Spinal cord (tissue), 10 donors: ENCODE results near the gene CENPO. TPM values are rescaled to one million over a fixed set of nuclear protein-coding genes. Genes with fewer than 3 reads are reported as not detected.
"Not testable (repeated sequence)": the region's sequence is repeated elsewhere in the genome, so short reads cannot be mapped to it uniquely, and the experiment has no call there.

ENCODE experiments used
- DNase-seq, 6 donors: peaks; one replicate each; pipeline versions ENCODE4 v3.0.0 to v3.0.0-alpha.2; 2013 to 2015; ENCODE audit warnings: low spot score in 6 of 6, low read depth in 4 of 6
- H3K27ac ChIP-seq: one replicate; pipeline ENCODE4 v1.5.1; 2013; ENCODE audit warnings: low read depth, low read length, control low read depth
- H3K27me3 ChIP-seq: one replicate; pipeline ENCODE4 v1.6.1; 2013; ENCODE audit warnings: low read length; ENCODE audit not compliant: control insufficient read depth, insufficient read depth
- H3K36me3 ChIP-seq: one replicate; pipeline ENCODE4 v1.6.1; 2013; ENCODE audit warnings: low read length; ENCODE audit not compliant: control insufficient read depth, insufficient read depth
- H3K4me1 ChIP-seq: one replicate; pipeline ENCODE4 v1.6.1; 2013; ENCODE audit warnings: low read length; ENCODE audit not compliant: control insufficient read depth, insufficient read depth
- H3K4me3 ChIP-seq: one replicate; pipeline ENCODE4 v1.5.1; 2013; ENCODE audit warnings: low read depth, low read length, control low read depth
- H3K9me3 ChIP-seq: one replicate; pipeline ENCODE4 v1.6.1; 2013; ENCODE audit warnings: low read length; ENCODE audit not compliant: control insufficient read depth, insufficient read depth
- WGBS: methylation state at CpG from one replicate; pipeline ENCODE4 v1.1.5; 2013; ENCODE audit warnings: missing lambda C conversion rate; ENCODE audit not compliant: insufficient coverage; 5-methylcytosine and 5-hydroxymethylcytosine counted together
- polyA plus RNA-seq, 2 donors: library from polyadenylated mRNA; unstranded; fragments of 120-200 nt; gene quantifications; one replicate each; pipeline ENCODE4 v1.2.1, GENCODE V29; 2013; ENCODE audit not compliant: insufficient read length in 2 of 2
- total RNA-seq, 2 donors: library from RNA; depleted of rRNA in 1 of 2; stranded (reverse); fragments of 120-200 nt in 1 of 2; fragments of >200 nt in 1 of 2; gene quantifications; one replicate each; pipeline versions ENCODE4 v1.2.3 to v1.2.4, GENCODE V29; 2013 to 2014
- donor health status: healthy.

The CENPO gene
- total and polyA plus RNA-seq, 4 donors, result 12.7 to 24.0 (median 18.1) TPM

DNA sequence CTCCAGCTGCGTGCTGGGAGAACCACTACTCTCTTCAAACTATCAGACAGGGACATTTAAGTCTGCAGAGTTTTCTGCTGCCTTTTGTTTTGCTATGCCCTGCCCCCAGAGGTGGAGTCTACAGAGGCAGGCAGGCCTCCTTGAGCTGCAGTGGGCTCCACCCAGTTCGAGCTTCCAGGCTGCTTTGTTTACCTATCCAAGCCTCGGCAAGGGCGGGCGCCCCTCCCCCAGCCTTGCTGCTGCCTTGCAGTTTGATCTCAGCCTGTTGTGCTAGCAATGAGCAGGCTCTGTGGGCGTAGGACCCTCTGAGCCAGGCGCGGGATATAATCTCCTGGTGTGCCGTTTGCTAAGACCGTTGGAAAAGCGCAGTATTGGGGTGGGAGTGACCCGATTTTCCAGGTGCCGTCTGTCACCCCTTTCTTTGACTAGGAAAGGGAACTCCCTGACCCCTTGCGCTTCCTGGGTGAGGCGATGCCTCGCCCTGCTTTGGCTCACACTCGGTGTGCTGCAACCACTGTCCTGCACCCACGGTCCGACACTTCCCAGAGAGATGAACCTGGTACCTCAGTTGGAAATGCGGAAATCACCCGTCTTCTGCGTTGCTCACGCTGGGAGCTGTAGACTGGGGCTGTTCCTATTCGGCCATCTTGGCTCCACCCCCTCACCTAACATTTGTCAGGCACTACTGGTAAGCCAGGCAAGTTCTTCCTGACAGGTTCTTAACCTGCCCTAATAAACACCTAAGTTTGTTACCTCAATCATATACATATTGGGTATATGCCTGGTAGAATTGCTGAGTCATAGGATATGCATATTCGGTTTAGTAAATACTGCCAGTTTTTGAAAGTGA is 12.8 kb downstream of the CENPO start:
- not testable (repeated sequence) for H3K4me3 ChIP-seq, H3K36me3 ChIP-seq, H3K27ac ChIP-seq, DNase-seq, H3K9me3 ChIP-seq, H3K27me3 ChIP-seq, H3K4me1 ChIP-seq
- 93% methylated on average over 20 of the region's 25 CpGs for WGBS

DNA sequence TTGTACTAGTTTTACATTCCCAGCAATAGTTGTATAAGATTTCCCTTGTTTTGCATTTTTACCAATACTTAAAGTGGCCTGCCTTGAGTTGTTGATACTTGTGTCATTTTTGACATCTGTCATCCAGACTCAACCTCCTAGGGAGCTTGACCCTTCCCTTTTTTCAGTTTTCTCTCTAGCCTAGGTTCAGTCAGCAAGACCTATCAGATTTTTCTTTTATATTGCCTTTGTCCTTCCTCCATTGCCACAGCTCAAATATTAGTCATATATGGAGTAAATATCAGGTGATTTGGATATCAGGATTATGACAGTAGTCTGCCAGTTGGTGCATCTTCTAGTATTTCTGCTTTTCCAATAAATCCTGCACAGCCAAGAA is 13.4 kb downstream of the CENPO start:
- Histone ChIP-seq H3K36me3 (peaks cover 3% of the 10 kb centered on the region), H3K4me3 (no peak overlapping the region), H3K27me3 (no peaks in the 10 kb centered on the region), H3K4me1 (no peaks in the 10 kb centered on the region), H3K27ac (no peak overlapping the region), H3K9me3 (no peaks in the 10 kb centered on the region)
- DNase-seq, result no peak

DNA sequence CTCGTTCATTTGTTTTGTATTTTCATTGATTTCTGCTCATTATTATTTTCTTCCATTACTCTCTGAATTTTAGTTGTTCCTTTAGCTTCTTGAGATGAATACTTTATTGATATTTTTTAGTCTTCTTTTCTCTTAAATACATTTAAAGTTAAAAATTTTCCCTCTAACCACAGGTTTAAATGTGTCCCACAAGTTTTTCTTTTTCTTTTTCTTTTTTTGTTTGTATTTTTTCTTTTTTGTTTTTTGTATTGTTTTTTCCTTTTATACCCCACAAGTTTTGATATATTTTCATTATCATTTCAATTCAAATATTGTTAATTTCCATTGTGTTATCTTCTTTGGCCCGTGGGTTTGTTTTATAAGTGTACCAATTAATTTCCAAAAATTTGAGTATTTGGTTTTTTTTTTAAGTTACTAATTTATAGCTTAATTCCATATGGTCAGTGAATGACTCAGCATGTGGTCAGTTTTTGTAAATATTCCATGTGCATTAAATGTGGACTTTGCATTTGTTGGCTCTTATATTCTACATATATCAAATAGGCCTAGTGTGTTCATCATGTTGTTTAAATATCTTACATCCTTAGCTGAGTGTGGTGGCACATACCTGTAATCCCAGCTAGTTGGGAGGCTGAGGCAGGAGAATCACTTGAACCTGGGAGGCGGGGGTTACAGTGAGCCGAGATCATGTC is 16.2 kb downstream of the CENPO start:
- H3K36me3 ChIP-seq, result peaks cover 3% of the 10 kb centered on the region
- H3K4me3 ChIP-seq, result no peak overlapping the region
- no peaks in the 10 kb centered on the region for H3K27me3 ChIP-seq
- DNase-seq, result no peak
- H3K4me1 ChIP-seq, result peaks cover 7% of the 10 kb centered on the region
- no CpG with 5 or more reads among the region's 4 CpGs for WGBS
- no peak overlapping the region for H3K27ac ChIP-seq
- H3K9me3 ChIP-seq, result no peaks in the 10 kb centered on the region

DNA sequence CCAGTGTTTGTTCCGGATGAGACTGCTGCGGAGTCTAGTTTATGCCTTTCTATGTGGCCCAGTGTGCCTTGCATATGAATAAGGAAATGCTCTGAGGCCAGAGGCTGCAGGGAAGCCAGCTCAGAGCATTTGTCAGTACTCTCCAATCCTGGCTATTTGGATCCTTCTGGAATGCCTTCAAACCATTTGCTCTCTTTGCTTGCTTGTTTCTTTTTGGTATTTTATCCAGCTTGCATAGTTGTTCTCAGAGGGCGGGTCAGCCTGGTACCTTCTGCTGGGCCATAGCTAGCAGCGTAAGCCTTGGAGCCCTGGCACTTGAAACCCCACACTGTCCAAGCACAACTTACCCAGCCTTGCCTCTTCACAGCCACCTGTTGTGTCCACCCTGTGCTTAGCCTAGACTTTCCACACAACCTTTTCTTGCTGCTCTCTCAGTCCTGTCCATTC is 20.5 kb downstream of the CENPO start:
- 31% methylated on average over 4 of the region's 4 CpGs for WGBS
- Histone ChIP-seq H3K4me1 (peaks cover 7% of the 10 kb centered on the region), H3K36me3 (peaks cover 6% of the 10 kb centered on the region), H3K27ac (peak overlapping the region; percentile 58), H3K27me3 (no peaks in the 10 kb centered on the region), H3K9me3 (no peaks in the 10 kb centered on the region), H3K4me3 (no peak overlapping the region)
- DNase-seq, result peak in 2 of 6 donors; percentile 61 to 73

DNA sequence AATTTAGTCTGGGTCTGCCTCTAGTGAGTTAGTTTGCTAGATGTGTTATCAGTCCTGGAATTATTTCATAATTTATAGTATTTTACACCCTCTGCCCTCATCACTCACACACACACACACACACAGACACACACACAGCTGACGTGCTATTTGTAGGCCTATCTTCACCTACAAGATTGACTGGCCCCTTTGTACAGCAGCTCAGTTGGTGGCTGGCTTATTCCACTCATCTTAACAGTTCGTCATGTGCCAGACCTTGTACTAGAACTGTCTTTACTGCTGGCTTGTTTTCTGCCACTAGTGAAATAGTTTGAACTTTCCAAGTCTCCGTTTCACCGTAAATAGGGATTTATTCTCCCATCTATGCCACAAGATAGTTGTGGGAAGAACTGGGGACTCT is 21.3 kb downstream of the CENPO start:
- Histone ChIP-seq H3K27me3 (no peaks in the 10 kb centered on the region), H3K4me1 (peaks cover 7% of the 10 kb centered on the region), H3K27ac (no peak overlapping the region), H3K4me3 (no peak overlapping the region), H3K9me3 (no peaks in the 10 kb centered on the region), H3K36me3 (peaks cover 14% of the 10 kb centered on the region)
- DNase-seq, result no peak
- 60% methylated on average over 1 of the region's 4 CpGs for WGBS

DNA sequence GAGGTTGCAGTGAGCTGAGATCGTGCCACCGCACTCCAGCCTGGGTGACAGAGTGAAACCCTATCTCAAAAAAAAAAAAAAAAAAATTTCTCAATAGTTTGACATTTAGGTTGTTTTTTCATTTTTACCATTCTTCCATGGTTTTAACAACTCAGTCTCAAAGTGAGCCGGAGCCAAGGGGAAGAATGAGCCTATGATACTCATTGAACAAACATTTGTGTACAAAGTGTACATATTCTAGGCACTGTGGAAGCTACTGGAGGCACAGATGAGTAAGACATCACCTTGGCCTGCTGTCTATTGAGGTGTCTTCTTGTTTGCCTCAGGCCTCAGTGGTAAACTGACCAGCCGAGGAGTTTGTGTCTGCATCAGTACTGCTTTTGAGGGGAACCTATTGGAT is 21.9 kb downstream of the CENPO start:
- Histone ChIP-seq H3K27me3 (no peaks in the 10 kb centered on the region), H3K4me3 (no peak overlapping the region), H3K9me3 (no peaks in the 10 kb centered on the region), H3K36me3 (peaks cover 20% of the 10 kb centered on the region), H3K4me1 (peaks cover 7% of the 10 kb centered on the region), H3K27ac (no peak overlapping the region)
- WGBS, result 100% methylated on average over 1 of the region's 4 CpGs
- DNase-seq, result no peak

DNA sequence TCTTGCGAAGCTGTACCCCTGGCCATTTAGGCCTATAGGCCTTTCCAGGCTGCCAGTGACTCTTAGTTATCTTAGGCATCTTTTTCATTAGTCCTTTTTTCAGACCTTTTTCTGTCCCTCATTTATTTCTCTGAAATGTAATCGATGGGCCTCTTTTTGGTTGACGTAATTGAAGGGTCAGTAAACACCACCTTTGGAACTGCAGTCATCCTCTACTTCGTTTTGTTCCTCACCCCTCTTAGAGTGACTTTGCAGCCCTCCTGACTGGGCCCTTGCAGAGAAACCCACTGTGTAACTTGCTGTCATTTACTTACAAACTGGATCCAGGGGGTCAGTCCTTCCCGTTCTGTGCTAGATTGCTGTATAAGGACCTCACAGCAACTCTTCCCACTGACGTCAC is 23.2 kb downstream of the CENPO start:
- no peak overlapping the region for H3K27ac ChIP-seq
- H3K4me3 ChIP-seq, result no peak overlapping the region
- H3K4me1 ChIP-seq, result peaks cover 7% of the 10 kb centered on the region
- H3K27me3 ChIP-seq, result no peaks in the 10 kb centered on the region
- DNase-seq, result no peak
- H3K36me3 ChIP-seq, result peaks cover 32% of the 10 kb centered on the region
- H3K9me3 ChIP-seq, result no peaks in the 10 kb centered on the region
- WGBS, result 95% methylated on average over 4 of the region's 6 CpGs

DNA sequence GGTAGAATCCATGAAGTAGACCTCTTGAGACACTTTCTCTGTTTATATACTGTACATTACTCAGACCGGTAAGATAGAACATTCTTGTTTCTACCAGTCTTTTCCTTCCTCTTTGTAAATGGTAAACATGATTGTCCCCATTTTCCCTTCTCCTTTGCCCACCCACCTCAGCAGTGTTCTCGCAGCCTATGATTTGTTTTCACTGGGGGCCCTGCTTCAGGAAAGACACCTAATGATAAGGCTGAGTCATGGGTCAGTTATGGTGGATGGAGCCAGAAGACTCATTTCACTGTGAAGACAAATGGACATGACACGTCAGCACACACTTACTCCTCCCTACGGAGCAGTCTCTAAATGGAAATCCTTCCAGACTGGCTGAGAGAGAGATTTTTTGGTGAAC is 23.7 kb downstream of the CENPO start:
- peaks cover 12% of the 10 kb centered on the region for H3K4me1 ChIP-seq
- H3K27me3 ChIP-seq, result no peaks in the 10 kb centered on the region
- DNase-seq, result peak in 1 of 6 donors; percentile 7
- no peaks in the 10 kb centered on the region for H3K9me3 ChIP-seq
- no CpG with 5 or more reads among the region's 4 CpGs for WGBS
- H3K36me3 ChIP-seq, result peaks cover 36% of the 10 kb centered on the region
- no peak overlapping the region for H3K27ac ChIP-seq
- no peak overlapping the region for H3K4me3 ChIP-seq

DNA sequence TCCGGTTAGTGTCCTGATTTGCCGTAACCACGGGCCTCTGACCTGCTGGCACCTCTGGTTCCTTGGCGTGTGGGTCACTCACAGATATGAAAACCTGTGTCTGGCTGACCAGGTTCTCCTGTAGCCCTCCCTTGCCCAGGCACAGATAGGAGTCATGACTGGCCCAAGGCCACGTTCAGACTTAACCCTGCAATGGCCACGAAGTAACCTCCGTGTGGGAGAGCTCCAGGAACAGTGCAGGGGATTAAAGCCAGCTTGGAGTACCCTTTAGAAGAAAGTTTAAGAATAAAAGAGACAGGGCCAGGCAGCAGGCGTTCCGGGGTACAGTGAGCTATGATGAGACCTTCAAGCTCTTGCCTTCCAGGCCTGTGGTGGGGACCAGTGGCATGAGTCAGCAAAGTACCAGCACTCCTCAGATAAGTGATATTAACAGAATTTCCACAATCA is 25.5 kb downstream of the CENPO start:
- H3K27ac ChIP-seq, result no peak overlapping the region
- 70% methylated on average over 9 of the region's 9 CpGs for WGBS
- H3K36me3 ChIP-seq, result peaks cover 52% of the 10 kb centered on the region
- DNase-seq, result no peak
- peaks cover 12% of the 10 kb centered on the region for H3K4me1 ChIP-seq
- H3K4me3 ChIP-seq, result no peak overlapping the region
- no peaks in the 10 kb centered on the region for H3K9me3 ChIP-seq
- no peaks in the 10 kb centered on the region for H3K27me3 ChIP-seq
